ENCODE results near the gene PPP1R27.

The PPP1R27 gene

GRCh38 chr17:81804559-81805399, 30.1 kb downstream of the PPP1R27 start:
- no peak for DNase-seq (ENCODE audit: low read depth in 2 of 2)

- DNase-seq (ENCODE audit: low read depth in 2 of 2), result no peak
Observed at GRCh38 chr17:81803728-81804558, 30.9 kb downstream of the PPP1R27 start, which contains the start of gene GCGR. TSS of gene GCGR (plus strand) at chr17:81804150. CDS start at chr17:81809019, 4,869 bp downstream.

GRCh38 chr17:81802856-81803643, 31.8 kb downstream of the PPP1R27 start:
- no peak for DNase-seq (ENCODE audit: low read depth in 2 of 2)

- DNase-seq (ENCODE audit: low read depth in 2 of 2), result no peak
Observed at GRCh38 chr17:81802048-81802758, 32.6 kb downstream of the PPP1R27 start.

- no peak for DNase-seq (ENCODE audit: low read depth in 2 of 2)
Observed at GRCh38 chr17:81801327-81801726, 33.5 kb downstream of the PPP1R27 start.

GRCh38 chr17:81794509-81794908, 40.3 kb downstream of the PPP1R27 start:
- DNase-seq (ENCODE audit: low read depth in 2 of 2), result no peak

- no peak for DNase-seq (ENCODE audit: low read depth in 2 of 2)
Observed at GRCh38 chr17:81794074-81794476, 40.8 kb downstream of the PPP1R27 start.

GRCh38 chr17:81792675-81793615, 41.9 kb downstream of the PPP1R27 start:
- DNase-seq (ENCODE audit: low read depth in 2 of 2), result no peak

All from stimulated activated CD8-positive, alpha-beta memory T cell treated with anti-CD3 and anti-CD28 coated beads, Interleukin-7, amount 100 ng/mL, for 4 hours (primary cell).